Activated CD4-positive, CD25-positive, alpha-beta regulatory T cell treated with anti-CD3 and anti-CD28 coated beads, Interleukin-2, amount 50 U/mL, for 24 hours (primary cell): ENCODE data around the gene ZNF358.

ENCODE experiments used
- ATAC-seq, 2 donors: fragments of 150-1000 bp; cut with Tn5 transposase; one replicate each; pipeline ENCODE4 v1.10.0; 2021; ENCODE audit warnings: mild to moderate bottlenecking in 1 of 2, moderate library complexity in 1 of 2

Gene ZNF358

GRCh38 chr19:7559102-7559501 is 43.2 kb downstream of the ZNF358 start:
- no peak for ATAC-seq

DNA sequence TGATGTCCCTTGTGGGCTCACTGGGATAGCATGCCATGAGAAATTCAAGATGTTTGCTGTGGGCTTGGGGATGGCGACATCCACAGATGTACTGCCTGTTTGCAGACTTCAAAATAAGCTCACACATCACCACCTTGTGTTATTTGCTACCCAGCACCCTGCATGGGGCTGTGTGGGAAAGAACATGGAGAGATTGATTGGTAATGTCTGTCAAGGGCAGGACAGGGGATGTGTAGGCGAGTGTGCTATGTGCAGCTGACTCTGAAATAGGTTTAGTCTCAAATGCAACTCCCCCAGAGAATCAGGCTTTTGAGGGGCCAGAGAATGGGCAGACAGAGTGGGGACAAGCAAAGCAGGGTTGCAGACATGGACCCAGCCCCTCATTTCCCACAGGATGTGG is 44.4 kb downstream of the ZNF358 start:
- ATAC-seq: no peak

DNA sequence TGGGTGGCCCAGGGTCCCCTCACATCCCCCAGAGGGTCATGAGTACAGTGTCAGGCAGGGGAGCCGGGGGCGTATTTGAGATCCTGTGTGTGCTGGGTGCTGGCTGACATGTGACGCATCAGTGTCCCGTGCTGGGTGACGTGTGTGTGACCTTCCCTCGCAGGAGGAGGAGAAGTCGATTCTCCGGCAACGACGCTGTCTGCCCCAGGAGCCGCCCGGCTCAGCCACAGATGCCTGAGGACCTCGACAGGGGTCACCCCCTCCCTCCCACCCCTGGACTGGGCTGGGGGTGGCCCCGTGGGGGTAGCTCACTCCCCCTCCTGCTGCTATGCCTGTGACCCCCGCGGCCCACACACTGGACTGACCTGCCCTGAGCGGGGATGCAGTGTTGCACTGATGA is 45.4 kb downstream of the ZNF358 start:
- no peak for ATAC-seq

- ATAC-seq: no peak
Measured at GRCh38 chr19:7562646-7563393, 46.9 kb downstream of the ZNF358 start.

DNA sequence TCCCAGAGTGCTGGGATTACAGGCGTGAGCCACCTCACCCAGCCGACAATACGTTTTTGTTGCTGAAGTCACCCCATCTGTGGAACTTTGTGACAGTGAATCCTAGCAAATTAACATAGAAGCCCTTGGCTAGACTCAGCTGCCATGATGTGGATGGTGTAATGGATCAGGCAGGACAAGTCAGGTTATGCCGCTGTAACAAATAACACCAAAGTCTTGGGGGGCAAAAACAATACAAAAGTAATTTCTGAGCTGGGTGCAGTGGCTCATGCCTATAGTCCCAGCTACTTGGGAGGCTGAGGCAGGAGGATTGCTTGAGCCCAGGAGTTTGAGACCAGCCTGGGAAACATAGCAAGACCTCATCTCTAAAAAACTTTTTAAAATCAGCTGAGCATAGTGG is 49.0 kb downstream of the ZNF358 start:
- ATAC-seq: no peak

DNA sequence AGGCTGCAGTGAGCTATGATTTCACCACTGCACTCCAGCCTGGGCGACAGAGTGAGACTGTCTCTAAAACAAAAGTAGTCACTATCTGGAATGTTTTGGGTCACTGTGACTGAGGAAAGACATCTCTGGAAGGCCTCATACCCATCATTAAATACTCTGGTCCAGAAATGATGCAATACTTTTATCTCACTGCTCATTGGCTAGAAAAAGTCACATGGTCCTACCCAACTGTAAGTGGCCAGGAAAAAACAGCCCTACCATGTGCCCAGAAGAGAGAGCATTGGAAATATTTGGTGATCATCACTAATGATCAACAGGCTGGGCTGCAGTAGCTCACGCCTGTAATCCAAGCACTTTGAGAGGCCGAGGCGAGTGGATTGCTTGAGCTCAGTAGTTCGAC is 49.4 kb downstream of the ZNF358 start:
- ATAC-seq: no peak
